NCI-H2196 (cell line): ENCODE data around the gene RPL32.
"Not testable (repeated sequence)": the region's sequence is repeated elsewhere in the genome, so short reads cannot be mapped to it uniquely, and the experiment has no call there.

Source experiments
- DNase-seq: peaks from one replicate; lab custom pipeline; 2025; ENCODE audit not compliant: unreplicated experiment; lab: John Stamatoyannopoulos, UW

The RPL32 gene

GRCh38 chr3:12841149-12841969 lies at the start of gene RPL32:
Gene RPL32 (minus strand): TSS chr3:12841565. CDS start chr3:12840237, 1,328 bp downstream.
- peak; percentile 81 for DNase-seq

- no peak for DNase-seq
These were observed 49.4 kb upstream of the RPL32 start for GRCh38 chr3:12890610-12891390.

GRCh38 chr3:12886736-12887135 lies 45.4 kb upstream of the RPL32 start:
- DNase-seq: no peak

- no peak for DNase-seq
These were observed 44.8 kb upstream of the RPL32 start for GRCh38 chr3:12886106-12886679.

GRCh38 chr3:12885583-12885930 lies 44.2 kb upstream of the RPL32 start:
- no peak for DNase-seq

GRCh38 chr3:12884790-12885582 lies 43.6 kb upstream of the RPL32 start:
- no peak for DNase-seq

- no peak for DNase-seq
These were observed 42.9 kb upstream of the RPL32 start for GRCh38 chr3:12884186-12884680.

- no peak for DNase-seq
These were observed 41.3 kb upstream of the RPL32 start for GRCh38 chr3:12882336-12883310.

GRCh38 chr3:12881858-12882257 lies 40.5 kb upstream of the RPL32 start:
- DNase-seq: not testable (repeated sequence)

- no peak for DNase-seq
These were observed 37.9 kb upstream of the RPL32 start for GRCh38 chr3:12879191-12879815.

- not testable (repeated sequence) for DNase-seq
These were observed 37.4 kb upstream of the RPL32 start for GRCh38 chr3:12878758-12879157.

GRCh38 chr3:12878141-12878574 lies 36.8 kb upstream of the RPL32 start:
- DNase-seq: no peak

- DNase-seq: no peak
These were observed 35.7 kb upstream of the RPL32 start for GRCh38 chr3:12877040-12877439.

- DNase-seq: no peak
These were observed 34.8 kb upstream of the RPL32 start for GRCh38 chr3:12875857-12876836.

GRCh38 chr3:12871404-12871983 lies 30.1 kb upstream of the RPL32 start:
- DNase-seq: no peak

GRCh38 chr3:12870942-12871341 lies 29.6 kb upstream of the RPL32 start:
- no peak for DNase-seq

- DNase-seq: no peak
These were observed 27.8 kb upstream of the RPL32 start for GRCh38 chr3:12869035-12869621.
